Gastrocnemius medialis (tissue), 4 donors: Measurements from ENCODE around the gene UQCC5. TPM values are rescaled to one million over a fixed set of nuclear protein-coding genes. Genes with fewer than 3 reads are reported as not detected.

ENCODE experiments used
- ATAC-seq, 2 donors: fragments of 150-250 bp; one replicate each; pipeline ENCODE4 v1.9.1; 2016
- DNase-seq, 2 donors: peaks; one replicate each; pipeline ENCODE4 v3.0.0-alpha.2; 2019
- H3K27ac ChIP-seq, 4 donors: fragments of 200-600 bp; sonication (generic); 1 replicate in 1 of 4; 2 replicates in 3 of 4; pipeline ENCODE4 v1.5.1; 2016 to 2018; ENCODE audit warnings: mild to moderate bottlenecking in 2 of 4, moderate library complexity in 1 of 4
- H3K27me3 ChIP-seq, 3 donors: fragments of 200-600 bp; sonication (generic) in 2 of 3; 1 replicate in 1 of 3; 2 replicates in 2 of 3; pipeline versions ENCODE4 v1.5.1 to v1.6.0; 2016 to 2019; ENCODE audit warnings: mild to moderate bottlenecking in 1 of 3, moderate library complexity in 1 of 3
- H3K36me3 ChIP-seq, 2 donors: fragments of 200-600 bp; sonication (generic) in 1 of 2; one replicate each; pipeline ENCODE4 v1.5.1; 2017 to 2018
- H3K4me1 ChIP-seq, 2 donors: fragments of 200-600 bp; sonication (generic) in 1 of 2; one replicate each; pipeline ENCODE4 v1.5.1; 2016 to 2017; ENCODE audit warnings: mild to moderate bottlenecking in 2 of 2
- H3K4me3 ChIP-seq, 4 donors: fragments of 200-600 bp; sonication (generic) in 3 of 4; 1 replicate in 1 of 4; 2 replicates in 3 of 4; pipeline ENCODE4 v1.5.1; 2016 to 2019; ENCODE audit warnings: mild to moderate bottlenecking in 2 of 4
- H3K9me3 ChIP-seq, 3 donors: fragments of 200-600 bp; sonication (generic) in 2 of 3; 1 replicate in 1 of 3; 2 replicates in 2 of 3; pipeline ENCODE4 v1.5.1; 2016 to 2019
- POLR2A ChIP-seq, 2 donors: fragments of 450-650 bp; IDR thresholded peaks; one replicate each; pipeline ENCODE4 v1.6.1; 2017; ENCODE audit warnings: antibody characterized with exemption in 2 of 2, mild to moderate bottlenecking in 2 of 2, moderate library complexity in 2 of 2
- in situ Hi-C, 4 donors: fragments of 200-750 bp; cut with MboI; loops; one replicate each; pipeline versions ENCODE4 v1.15.0 to v1.8.0; 2017; ENCODE audit warnings: low sequenced_read_pairs in 4 of 4
- intact Hi-C: fragments of 100-400 bp; cut with DNase I; formaldehyde crosslinking; loops from one replicate; pipeline ENCODE4 v1.15.1; 2023; ENCODE audit warnings: low total_unique reads
- total RNA-seq, 4 donors: library from RNA; depleted of rRNA; stranded (reverse); fragments of >200 nt; gene quantifications; one replicate each; pipeline versions ENCODE4 v1.1.0 to v1.2.3, GENCODE V29; 2016
- TF ChIP-seq, protein P1 (sequence below), 5 experiments: fragments of 450-650 bp in 3 of 5; fragments of 200-600 bp in 2 of 5; sonication (generic) in 2 of 5; IDR thresholded peaks in 4 of 5; conservative IDR thresholded peaks in 1 of 5; 1 replicate in 4 of 5; 2 replicates in 1 of 5; pipeline ENCODE4 v1.5.1; 2016 to 2019; ENCODE audit warnings: antibody characterized with exemption in 5 of 5, mild to moderate bottlenecking in 3 of 5, moderate library complexity in 3 of 5

Gene UQCC5
- total RNA-seq, 4 donors from 2014 or later = 0.31 to 26.1 (median 0.87) TPM

DNA sequence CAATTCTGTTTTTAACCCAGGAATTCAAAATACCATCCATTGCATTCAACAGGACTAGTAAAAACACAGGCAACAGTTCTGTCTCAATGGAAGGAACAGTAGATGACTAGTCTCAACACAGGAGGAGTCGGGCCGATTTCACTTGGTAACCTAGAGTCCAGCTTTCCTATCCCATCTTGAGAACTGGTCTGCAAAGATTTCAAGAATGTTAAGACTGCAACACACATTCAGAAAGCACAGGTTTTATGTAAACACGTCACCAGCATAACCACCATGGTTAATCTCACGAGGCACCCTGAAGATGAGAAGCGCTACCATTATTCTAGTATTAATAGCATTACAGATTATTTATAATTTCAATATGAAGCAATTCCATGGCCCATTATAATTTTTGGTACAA, 22.0 kb downstream of the UQCC5 start:
- Histone ChIP-seq H3K4me3 (no peak overlapping the region), H3K27ac (no peak overlapping the region), H3K27me3 (no peaks in the 10 kb centered on the region), H3K9me3 (no peaks in the 10 kb centered on the region), H3K36me3 (peaks cover under 1 to 75% of the 10 kb centered on the region in 2 donors), H3K4me1 (peaks cover 0 to 6% of the 10 kb centered on the region in 2 donors)
- intact Hi-C loops = no loop called here
- in situ Hi-C loops = no loop called here
- ATAC-seq (no peak), DNase-seq (no peak)
- TF ChIP-seq, protein P1, sequence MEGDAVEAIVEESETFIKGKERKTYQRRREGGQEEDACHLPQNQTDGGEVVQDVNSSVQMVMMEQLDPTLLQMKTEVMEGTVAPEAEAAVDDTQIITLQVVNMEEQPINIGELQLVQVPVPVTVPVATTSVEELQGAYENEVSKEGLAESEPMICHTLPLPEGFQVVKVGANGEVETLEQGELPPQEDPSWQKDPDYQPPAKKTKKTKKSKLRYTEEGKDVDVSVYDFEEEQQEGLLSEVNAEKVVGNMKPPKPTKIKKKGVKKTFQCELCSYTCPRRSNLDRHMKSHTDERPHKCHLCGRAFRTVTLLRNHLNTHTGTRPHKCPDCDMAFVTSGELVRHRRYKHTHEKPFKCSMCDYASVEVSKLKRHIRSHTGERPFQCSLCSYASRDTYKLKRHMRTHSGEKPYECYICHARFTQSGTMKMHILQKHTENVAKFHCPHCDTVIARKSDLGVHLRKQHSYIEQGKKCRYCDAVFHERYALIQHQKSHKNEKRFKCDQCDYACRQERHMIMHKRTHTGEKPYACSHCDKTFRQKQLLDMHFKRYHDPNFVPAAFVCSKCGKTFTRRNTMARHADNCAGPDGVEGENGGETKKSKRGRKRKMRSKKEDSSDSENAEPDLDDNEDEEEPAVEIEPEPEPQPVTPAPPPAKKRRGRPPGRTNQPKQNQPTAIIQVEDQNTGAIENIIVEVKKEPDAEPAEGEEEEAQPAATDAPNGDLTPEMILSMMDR (IDR thresholded peaks at IDR 0.05 in 4 of 5, conservative IDR thresholded peaks at IDR 0.05 in 1 of 5) = no peak
- TF ChIP-seq POLR2A (IDR thresholded peaks at IDR 0.05) = no peak

DNA sequence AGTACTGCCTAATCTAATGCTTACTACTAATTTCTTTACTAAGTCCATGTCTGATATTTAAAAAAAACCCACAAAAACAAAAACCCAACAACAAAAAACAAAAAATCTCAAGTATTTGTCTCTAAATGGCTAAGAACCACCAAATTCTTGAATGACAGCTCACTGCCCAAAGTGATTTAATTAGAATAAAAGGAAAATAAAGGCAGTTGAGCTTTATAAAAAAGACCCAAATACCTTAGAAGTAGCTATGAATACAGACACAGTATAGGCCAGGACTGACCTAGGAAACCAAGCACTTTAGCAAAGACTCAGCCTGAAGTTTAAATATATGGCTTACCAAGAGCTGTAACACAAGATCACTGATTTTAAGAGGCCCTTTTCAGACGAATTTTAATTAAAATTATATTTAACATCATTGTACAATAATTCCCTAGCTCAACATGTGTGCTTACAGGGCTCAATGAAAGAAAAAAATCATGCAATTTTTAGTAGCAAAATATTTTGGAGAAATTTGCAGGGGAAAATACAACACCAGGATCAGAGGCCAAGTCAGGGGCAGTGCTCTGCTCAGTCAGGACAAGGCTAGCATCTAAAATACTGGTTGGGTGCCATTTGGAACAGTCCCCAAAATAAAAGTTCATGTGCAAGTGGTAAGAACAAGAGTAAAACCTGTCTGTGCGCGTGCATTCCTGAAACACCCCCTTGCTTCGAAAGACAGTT, 24.8 kb downstream of the UQCC5 start:
- Histone ChIP-seq H3K4me1 (no peaks in the 10 kb centered on the region), H3K27ac (no peak overlapping the region), H3K36me3 (peaks cover 7 to 74% of the 10 kb centered on the region in 2 donors), H3K9me3 (no peaks in the 10 kb centered on the region), H3K4me3 (no peak overlapping the region), H3K27me3 (no peaks in the 10 kb centered on the region)
- ATAC-seq = no peak
- in situ Hi-C loops (no loop called here), intact Hi-C loops (no loop called here)
- no peak for DNase-seq
- no peak for TF ChIP-seq POLR2A (IDR thresholded peaks at IDR 0.05)
- TF ChIP-seq, protein P1 (IDR thresholded peaks at IDR 0.05 in 4 of 5, conservative IDR thresholded peaks at IDR 0.05 in 1 of 5) = no peak

DNA sequence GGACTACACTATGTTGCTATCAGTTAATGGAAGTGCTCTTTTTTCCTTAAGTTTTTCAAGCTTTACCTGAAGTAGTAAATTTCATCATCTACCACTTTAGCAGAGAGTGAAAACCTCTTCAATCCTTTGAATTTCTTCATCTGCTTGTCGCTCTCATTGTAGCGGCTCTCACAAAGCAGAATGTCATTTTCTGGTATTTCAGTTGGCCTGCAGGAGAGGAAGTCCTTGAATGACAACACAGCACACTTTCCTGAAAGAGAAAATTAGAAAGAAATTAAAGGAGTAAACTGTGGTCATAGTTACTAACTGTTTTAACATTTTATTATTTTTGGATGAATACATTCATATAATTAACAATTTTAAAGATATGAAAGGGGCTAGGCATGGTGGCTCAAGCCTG, 27.6 kb downstream of the UQCC5 start:
- intact Hi-C loops (no loop called here), in situ Hi-C loops (no loop called here)
- Histone ChIP-seq H3K4me1 (no peaks in the 10 kb centered on the region), H3K4me3 (no peak overlapping the region), H3K36me3 (peaks cover 7 to 60% of the 10 kb centered on the region in 2 donors), H3K9me3 (no peaks in the 10 kb centered on the region), H3K27me3 (no peaks in the 10 kb centered on the region), H3K27ac (no peak overlapping the region)
- ATAC-seq (no peak), DNase-seq (no peak)
- TF ChIP-seq, protein P1 (IDR thresholded peaks at IDR 0.05 in 4 of 5, conservative IDR thresholded peaks at IDR 0.05 in 1 of 5) = no peak

DNA sequence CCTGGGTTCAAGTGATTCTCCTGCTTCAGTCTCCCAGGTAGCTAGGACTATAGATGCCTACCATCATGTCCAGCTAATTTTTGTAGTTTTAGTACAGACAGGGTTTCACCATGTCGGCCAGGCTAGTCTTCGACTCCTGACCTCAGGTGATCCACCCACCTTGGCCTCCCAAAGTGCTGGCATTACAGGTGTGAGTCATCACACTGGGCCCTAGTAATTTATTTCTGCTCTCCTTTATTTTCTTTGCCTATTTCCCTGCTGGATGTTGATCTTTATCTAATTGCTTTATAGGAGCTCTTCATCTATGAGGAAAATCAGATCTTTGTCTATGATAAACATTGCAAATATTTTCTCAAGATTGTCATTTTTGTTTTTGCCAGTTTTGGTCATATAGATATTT, 31.7 kb downstream of the UQCC5 start:
- no peak for ATAC-seq
- Histone ChIP-seq H3K27me3 (no peaks in the 10 kb centered on the region), H3K4me3 (no peak overlapping the region), H3K36me3 (peaks cover 7 to 33% of the 10 kb centered on the region in 2 donors), H3K4me1 (peaks cover 0 to 4% of the 10 kb centered on the region in 2 donors), H3K27ac (no peak overlapping the region), H3K9me3 (no peaks in the 10 kb centered on the region)
- in situ Hi-C loops = no loop called here
- TF ChIP-seq POLR2A (IDR thresholded peaks at IDR 0.05) = no peak
- TF ChIP-seq, protein P1 (IDR thresholded peaks at IDR 0.05 in 4 of 5, conservative IDR thresholded peaks at IDR 0.05 in 1 of 5) = no peak
- DNase-seq = no peak
- intact Hi-C loops = no loop called here

DNA sequence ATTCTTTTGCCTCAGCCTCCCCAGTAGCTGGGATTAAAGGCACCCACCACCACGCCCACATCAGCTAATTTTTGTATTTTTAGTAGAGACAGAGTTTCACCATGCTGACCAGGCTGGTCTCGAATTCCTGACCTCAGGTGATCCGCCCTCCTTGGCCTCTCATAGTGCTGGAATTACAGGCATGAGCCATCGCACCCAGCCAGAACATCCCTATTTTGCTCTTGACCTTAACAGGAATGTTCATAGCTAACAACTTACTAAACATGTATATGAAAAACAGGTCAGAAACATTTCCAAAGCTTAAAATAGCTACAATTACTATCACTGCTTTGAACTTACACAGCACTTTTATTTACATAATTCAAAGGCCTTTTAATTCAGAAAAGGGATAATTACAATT, 33.7 kb downstream of the UQCC5 start:
- TF ChIP-seq POLR2A (IDR thresholded peaks at IDR 0.05) = no peak
- TF ChIP-seq, protein P1 (IDR thresholded peaks at IDR 0.05 in 4 of 5, conservative IDR thresholded peaks at IDR 0.05 in 1 of 5) = no peak
- ATAC-seq (no peak), DNase-seq (no peak)
- Histone ChIP-seq H3K4me3 (no peak overlapping the region), H3K27me3 (no peaks in the 10 kb centered on the region), H3K27ac (no peak overlapping the region), H3K9me3 (no peaks in the 10 kb centered on the region), H3K4me1 (peaks cover 0 to 4% of the 10 kb centered on the region in 2 donors), H3K36me3 (peaks cover 0 to 38% of the 10 kb centered on the region in 2 donors)
- in situ Hi-C loops (no loop called here), intact Hi-C loops (no loop called here)
